Memory B cell (primary cell): ENCODE measurements around the gene GPR151.
"Not testable (repeated sequence)": the region's sequence is repeated elsewhere in the genome, so short reads cannot be mapped to it uniquely, and the experiment has no call there.

Experiments used
- ATAC-seq: fragments of 150-1000 bp; cut with Tn5 transposase; 2 replicates; pipeline ENCODE4 v1.10.0; 2021; ENCODE audit warnings: low read depth, mild to moderate bottlenecking, moderate library complexity
- DNase-seq, 2 donors: peaks; one replicate each; pipeline ENCODE4 v3.0.0; 2022; ENCODE audit warnings: low spot score in 2 of 2
- H3K27ac Mint-ChIP-seq: one replicate; pipeline ENCODE4 v1.8.0; 2022; ENCODE audit warnings: mild to moderate bottlenecking, moderate library complexity, mixed read lengths
- H3K27me3 Mint-ChIP-seq: one replicate; pipeline ENCODE4 v1.8.0; 2022; ENCODE audit warnings: mixed read lengths
- H3K36me3 Mint-ChIP-seq: one replicate; pipeline ENCODE4 v1.8.0; 2022; ENCODE audit warnings: mild to moderate bottlenecking, mixed read lengths
- H3K4me1 Mint-ChIP-seq: one replicate; pipeline ENCODE4 v1.8.0; 2022; ENCODE audit warnings: mixed read lengths
- H3K4me3 Mint-ChIP-seq: one replicate; pipeline ENCODE4 v1.8.0; 2022; ENCODE audit warnings: mild to moderate bottlenecking, moderate library complexity, mixed read lengths
- H3K9me3 Mint-ChIP-seq: one replicate; pipeline ENCODE4 v1.8.0; 2022; ENCODE audit warnings: mixed read lengths

The GPR151 gene

DNA sequence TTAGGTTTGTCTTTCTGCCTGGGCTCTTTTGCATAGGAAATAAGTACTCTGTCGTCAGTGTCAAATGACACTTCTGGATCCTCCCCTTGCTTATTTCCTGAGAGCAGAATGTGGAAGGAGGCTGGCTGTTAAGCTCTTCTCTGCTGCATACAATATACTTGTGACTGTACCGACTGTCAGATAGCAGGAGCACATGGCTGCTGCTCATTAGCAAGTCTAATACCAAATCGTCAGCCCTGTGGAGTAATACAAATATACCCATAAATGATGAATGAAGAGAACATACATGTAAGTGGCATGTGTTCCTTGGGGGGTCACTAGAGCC, at the start of gene GPR151:
TSS of gene GPR151 (minus strand) at position 40 of the 325 bp plus-strand sequence. CDS start 77 bp downstream, outside the sequence.
- DNase-seq = no peak
- Mint-ChIP-seq H3K27me3 (peaks cover 2% of the 10 kb centered on the region), H3K36me3 (no peaks in the 10 kb centered on the region), H3K9me3 (no peaks in the 10 kb centered on the region), H3K27ac (no peak within 1 kb of the TSS), H3K4me3 (no peak within 1 kb of the TSS), H3K4me1 (peaks cover 7% of the 10 kb centered on the region)
- peak; percentile 32 for ATAC-seq

DNA sequence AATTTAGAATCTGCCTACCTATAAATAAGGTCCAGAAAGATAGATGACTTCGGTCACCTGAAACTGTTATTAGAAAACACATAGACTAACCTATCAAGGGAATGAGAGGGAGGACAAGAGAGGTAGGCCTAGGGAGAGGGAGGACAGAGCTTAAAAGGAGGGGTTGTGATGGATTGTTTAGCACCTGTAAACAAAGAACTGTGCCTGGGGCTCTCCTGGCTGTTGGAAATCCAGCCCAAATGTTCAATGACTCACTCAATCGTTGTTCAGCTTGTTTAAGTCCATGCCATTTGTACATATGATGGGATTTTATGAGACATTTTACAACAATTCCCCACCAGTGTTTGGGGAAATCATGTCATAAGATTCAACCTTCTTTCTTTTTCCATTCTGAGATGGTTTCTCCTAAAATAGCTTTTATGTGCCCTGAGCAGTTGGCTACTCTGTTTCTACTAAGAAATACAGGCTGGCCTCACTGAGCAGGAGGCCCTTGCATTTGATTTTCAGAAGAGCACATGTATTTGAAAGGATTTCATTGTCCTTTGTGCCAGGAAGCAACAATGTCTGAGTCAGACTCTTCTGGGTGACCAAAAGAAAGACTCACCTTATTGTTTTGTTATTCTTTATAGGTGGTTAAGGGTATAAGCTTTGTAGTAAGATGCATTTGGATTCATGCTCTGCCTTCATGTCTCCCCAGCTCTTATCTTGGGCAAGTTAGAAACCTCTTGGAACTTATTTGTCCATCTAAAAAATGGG, 48.2 kb upstream of the GPR151 start:
- no peak for ATAC-seq
- Mint-ChIP-seq H3K27ac (no peak overlapping the region), H3K9me3 (no peaks in the 10 kb centered on the region), H3K4me1 (peaks cover 4% of the 10 kb centered on the region), H3K4me3 (no peak overlapping the region), H3K36me3 (no peaks in the 10 kb centered on the region), H3K27me3 (peaks cover 6% of the 10 kb centered on the region)
- no peak for DNase-seq

DNA sequence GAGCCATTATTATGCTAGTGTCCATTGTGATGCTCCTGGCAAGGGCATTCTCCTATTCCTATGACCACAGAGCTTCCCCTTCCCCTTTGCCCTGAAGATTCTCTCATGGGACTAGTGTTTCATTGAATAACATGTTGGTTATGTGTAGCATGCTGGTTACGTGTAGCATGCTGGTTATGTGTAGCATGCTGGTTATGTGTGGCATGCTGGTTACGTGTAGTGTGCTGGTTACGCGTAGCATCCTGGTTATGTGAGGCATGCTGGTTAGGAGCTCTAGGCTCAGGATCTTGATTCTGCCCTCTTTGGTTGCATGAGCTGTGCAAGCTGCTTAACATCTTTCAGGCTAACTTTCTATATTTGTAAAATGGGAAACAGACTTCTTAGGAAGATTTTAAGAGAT, 46.5 kb upstream of the GPR151 start:
- H3K4me1 Mint-ChIP-seq = peaks cover 4% of the 10 kb centered on the region
- no peak overlapping the region for H3K27ac Mint-ChIP-seq
- H3K9me3 Mint-ChIP-seq = peaks cover 1% of the 10 kb centered on the region
- H3K4me3 Mint-ChIP-seq = no peak overlapping the region
- peaks cover 7% of the 10 kb centered on the region for H3K27me3 Mint-ChIP-seq
- no peak for ATAC-seq
- DNase-seq = no peak
- no peaks in the 10 kb centered on the region for H3K36me3 Mint-ChIP-seq

DNA sequence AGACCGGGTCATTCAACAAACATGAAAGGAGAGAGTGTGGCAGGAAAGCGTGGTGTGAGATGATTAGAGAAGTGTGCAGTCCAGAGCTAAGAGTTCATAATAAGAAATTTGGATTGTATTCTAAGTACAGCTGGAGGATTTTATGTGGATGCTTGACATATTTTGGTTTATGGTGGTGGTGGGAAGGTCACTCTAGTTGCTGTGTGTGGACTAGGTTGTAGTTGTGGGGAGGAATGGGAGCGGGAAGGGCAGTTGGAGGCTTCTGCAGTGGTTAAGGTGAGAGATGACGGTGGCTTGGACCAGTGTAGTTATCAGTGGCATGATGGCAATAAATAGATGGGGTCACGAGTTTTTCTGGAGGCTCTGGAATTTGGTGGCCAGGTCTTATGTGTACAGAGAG, 45.7 kb upstream of the GPR151 start:
- H3K36me3 Mint-ChIP-seq = no peaks in the 10 kb centered on the region
- no peak overlapping the region for H3K27ac Mint-ChIP-seq
- peaks cover 7% of the 10 kb centered on the region for H3K27me3 Mint-ChIP-seq
- peaks cover 4% of the 10 kb centered on the region for H3K4me1 Mint-ChIP-seq
- H3K4me3 Mint-ChIP-seq = no peak overlapping the region
- peaks cover 1% of the 10 kb centered on the region for H3K9me3 Mint-ChIP-seq
- no peak for DNase-seq
- ATAC-seq = no peak

DNA sequence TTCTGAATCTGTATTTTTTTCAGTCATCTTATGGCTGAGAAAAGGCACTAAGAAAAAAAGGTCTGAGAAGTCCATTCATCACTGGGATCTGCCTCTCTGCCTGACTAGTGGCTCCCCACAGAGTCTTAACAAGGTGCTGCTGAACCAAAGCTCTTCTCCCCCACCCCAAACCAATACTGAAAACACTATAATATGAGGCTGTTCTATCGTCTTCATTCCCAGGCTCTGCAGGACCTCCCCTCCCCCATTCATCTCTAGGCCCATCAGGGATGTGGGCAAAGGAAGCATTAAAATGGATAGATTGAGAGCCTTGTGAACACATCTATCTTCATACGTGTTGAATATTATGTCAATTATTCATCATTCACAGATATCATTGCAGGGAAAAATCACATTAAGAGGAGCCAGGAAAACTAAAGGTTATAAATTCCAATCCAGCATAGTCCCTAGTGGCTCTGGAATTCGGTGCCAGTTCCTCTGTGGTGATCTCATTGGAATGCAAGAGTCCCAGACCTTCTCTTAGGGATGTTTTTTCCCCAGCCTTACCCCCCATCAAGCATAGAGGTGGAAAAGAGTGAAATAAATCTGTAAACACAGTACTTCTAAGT, 44.3 kb upstream of the GPR151 start:
- Mint-ChIP-seq H3K4me1 (no peaks in the 10 kb centered on the region), H3K9me3 (peaks cover 1% of the 10 kb centered on the region), H3K27me3 (peaks cover 7% of the 10 kb centered on the region), H3K36me3 (no peaks in the 10 kb centered on the region), H3K4me3 (no peak overlapping the region), H3K27ac (no peak overlapping the region)
- ATAC-seq (no peak), DNase-seq (no peak)

DNA sequence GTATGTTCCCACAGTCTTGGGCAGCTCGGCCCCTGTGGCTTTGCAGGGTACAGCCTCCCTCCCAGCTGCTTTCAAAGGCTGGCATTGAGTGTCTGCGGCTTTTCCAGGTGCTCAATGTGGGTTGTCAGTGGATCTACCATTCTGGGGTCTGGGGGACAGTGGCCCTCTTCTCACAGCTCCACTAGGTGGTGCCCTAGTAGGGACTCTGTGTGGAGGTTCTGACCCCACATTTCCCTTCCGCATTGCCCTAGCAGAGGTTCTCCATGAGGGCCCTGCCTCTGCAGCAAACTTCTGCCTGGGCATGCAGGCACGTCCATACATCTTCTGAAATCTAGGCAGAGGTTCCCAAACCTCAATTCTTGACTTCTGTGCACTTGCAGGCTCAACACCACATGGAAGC, 40.9 kb upstream of the GPR151 start:
- H3K4me3 Mint-ChIP-seq, H3K27ac Mint-ChIP-seq, DNase-seq, H3K27me3 Mint-ChIP-seq, H3K4me1 Mint-ChIP-seq, H3K36me3 Mint-ChIP-seq, H3K9me3 Mint-ChIP-seq, ATAC-seq: not testable (repeated sequence)

DNA sequence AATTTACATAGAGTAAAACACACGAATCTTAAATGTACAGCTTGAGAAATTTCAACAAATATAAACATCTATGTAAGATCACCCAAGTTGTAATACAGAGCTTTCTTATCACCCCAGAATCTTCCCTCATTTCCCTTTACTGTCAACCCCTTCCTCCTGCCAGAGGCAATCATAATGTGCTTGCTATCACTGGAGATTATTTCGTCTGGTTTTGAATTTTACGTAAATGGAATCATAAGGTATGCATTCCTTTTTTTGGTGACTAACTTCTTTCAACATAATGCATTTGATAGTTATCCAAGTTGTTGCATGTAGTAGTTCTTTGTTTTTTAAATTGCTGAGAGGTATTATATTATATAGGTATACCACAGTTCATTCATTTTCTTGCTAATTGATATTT, 37.5 kb upstream of the GPR151 start:
- DNase-seq (no peak), ATAC-seq (no peak)
- Mint-ChIP-seq H3K4me3 (no peak overlapping the region), H3K36me3 (no peaks in the 10 kb centered on the region), H3K27me3 (peaks cover 3% of the 10 kb centered on the region), H3K4me1 (no peaks in the 10 kb centered on the region), H3K9me3 (peaks cover 1% of the 10 kb centered on the region), H3K27ac (no peak overlapping the region)

DNA sequence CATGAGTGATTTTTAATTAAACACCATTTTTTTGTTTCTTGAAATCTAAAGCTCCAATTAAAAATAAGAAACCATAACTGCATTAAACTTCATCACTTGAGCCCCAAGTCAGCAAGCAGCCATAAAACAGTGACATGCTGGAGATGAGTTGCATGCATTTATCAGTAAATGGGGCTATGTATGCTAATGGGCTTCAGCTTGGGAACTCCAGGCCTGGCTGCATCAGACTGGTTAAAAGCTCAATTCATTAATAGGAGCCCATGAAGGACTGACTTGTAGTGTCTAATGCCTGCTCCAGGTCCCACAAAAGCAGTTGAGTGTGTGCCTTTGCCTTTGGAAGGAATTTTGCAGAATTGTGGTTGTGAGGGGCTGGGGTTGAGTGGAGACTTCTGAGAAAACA, 33.6 kb upstream of the GPR151 start:
- no peaks in the 10 kb centered on the region for H3K36me3 Mint-ChIP-seq
- no peaks in the 10 kb centered on the region for H3K27me3 Mint-ChIP-seq
- H3K9me3 Mint-ChIP-seq = no peaks in the 10 kb centered on the region
- no peak overlapping the region for H3K27ac Mint-ChIP-seq
- H3K4me1 Mint-ChIP-seq = no peaks in the 10 kb centered on the region
- H3K4me3 Mint-ChIP-seq = no peak overlapping the region
- no peak for ATAC-seq
- DNase-seq = no peak

DNA sequence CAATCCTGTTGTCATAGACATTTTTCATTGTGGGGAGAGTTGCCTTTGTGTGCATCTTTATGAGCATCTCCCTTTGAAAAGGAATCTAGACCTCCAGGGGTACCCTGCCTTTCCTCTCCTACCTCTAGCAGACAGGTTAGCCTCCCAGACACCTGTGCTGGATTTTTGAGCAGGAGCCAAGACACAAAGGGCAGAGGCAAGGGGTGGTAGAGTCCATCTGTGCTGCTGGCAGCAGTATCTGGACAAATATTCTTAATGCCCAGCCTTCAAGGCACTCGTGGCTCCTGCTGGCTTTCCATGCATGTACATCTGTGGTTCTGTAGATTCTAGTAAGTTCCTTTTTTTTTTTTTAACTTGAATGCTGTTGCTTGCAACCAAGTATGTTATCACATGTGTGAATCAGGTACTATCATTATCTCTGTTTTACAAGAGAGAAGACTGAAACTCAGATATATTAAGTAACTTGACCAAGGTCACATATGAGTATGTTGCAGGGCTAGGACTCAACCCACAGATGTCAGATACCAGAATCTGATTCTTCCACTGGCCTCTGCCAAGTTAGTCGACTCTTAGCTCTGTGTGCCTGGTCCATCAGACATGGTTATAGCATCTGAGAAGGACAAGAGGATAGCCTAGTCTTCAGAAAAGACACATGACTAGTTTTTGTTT, 32.9 kb upstream of the GPR151 start:
- no peak overlapping the region for H3K27ac Mint-ChIP-seq

DNA sequence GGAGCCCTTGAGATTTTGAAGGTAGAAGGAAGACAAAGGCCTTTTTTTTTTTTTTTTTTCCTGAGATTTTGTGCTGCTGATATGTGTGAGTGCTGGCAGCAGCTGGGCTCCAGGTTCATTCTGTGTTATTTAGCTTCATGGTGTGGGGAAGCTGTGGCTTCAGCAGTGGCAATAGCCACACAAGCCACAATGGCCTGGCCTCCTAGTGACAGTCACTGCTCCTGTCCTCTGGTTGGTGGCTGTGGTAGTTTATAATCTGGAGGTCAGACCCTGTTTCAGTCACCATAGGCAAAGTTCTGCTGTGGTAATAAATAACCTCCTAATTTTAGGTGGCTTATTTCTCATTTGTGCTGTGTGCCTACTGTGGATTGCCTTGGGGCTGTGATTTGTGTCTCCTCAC, 28.2 kb upstream of the GPR151 start:
- Mint-ChIP-seq H3K4me3 (no peak overlapping the region), H3K27ac (no peak overlapping the region), H3K4me1 (peaks cover 3% of the 10 kb centered on the region), H3K9me3 (no peaks in the 10 kb centered on the region), H3K27me3 (peaks cover 4% of the 10 kb centered on the region), H3K36me3 (no peaks in the 10 kb centered on the region)
- DNase-seq (no peak), ATAC-seq (no peak)

More for the DNA sequence above, 32.9 kb upstream of the GPR151 start:
- Mint-ChIP-seq H3K36me3 (no peaks in the 10 kb centered on the region), H3K4me3 (no peak overlapping the region), H3K27me3 (no peaks in the 10 kb centered on the region), H3K9me3 (no peaks in the 10 kb centered on the region), H3K4me1 (no peaks in the 10 kb centered on the region)
- DNase-seq = no peak
- ATAC-seq = no peak

DNA sequence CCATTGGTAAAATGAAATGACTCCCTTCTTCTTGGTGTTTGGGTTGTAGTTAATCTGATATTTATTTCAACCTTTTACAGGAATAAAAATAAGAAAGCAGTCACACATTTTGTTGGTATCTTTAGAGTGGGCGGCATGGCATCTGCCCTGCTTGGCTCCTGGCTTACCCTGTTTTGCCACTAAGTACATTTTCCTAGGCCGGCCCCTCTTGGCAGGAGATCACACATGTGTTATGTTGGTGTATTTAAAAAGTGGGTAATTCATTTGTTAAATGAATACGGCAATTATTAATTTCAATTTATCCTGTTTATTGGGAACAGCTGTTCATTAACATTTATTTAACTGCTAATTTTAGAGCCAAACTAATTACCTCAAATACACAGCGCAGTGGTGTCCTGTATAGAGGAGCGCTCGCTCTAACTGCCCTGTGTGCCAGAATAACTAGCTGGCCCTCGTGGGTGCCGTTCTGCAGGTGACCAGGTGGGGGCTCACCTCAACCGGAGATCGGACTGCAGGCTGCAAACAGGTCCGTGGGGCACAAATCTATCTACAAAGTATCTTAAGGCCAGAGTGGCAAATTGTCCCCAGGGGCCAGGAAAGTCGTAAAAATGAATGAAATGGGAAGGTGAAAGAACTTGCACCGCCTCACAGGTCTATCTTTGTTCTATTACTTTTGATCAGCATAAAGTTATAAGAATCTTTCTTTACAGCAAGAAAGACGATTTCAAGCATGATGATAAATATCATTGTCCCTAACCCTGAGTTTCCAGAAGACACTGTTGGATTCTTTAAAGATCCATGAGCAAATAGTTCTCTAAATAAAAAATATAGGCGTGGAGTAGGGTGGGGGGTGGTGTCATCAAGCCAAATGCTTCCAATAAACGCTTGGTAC, 26.2 kb upstream of the GPR151 start:
- Mint-ChIP-seq H3K27ac (no peak overlapping the region), H3K4me1 (peaks cover 3% of the 10 kb centered on the region), H3K27me3 (peaks cover 4% of the 10 kb centered on the region), H3K9me3 (no peaks in the 10 kb centered on the region), H3K36me3 (no peaks in the 10 kb centered on the region), H3K4me3 (no peak overlapping the region)
- DNase-seq (peak; percentile 40 to 57), ATAC-seq (peak; percentile 73)

DNA sequence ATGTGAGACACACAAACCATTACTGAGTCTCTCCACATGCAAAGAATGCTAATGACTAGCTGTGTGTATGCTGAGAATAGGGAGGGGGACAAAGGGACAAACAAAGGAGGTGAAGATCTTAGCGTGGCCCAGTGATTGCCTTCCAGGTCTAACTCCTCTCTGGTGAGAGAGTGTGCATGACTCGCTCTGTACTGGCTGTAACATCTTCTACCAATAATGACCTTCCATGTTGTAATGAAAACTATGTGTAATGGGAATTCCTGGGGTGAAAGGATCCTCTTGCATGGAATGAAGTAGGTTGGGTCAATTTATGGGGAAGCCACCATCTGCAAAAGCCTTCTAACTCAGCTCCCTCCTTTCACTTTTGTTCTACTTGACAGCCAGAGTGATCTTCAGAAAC, 24.4 kb upstream of the GPR151 start:
- no peak overlapping the region for H3K4me3 Mint-ChIP-seq
- ATAC-seq (no peak), DNase-seq (no peak)
- H3K36me3 Mint-ChIP-seq = no peaks in the 10 kb centered on the region
- peaks cover 7% of the 10 kb centered on the region for H3K27me3 Mint-ChIP-seq
- H3K27ac Mint-ChIP-seq = no peak overlapping the region
- H3K4me1 Mint-ChIP-seq = peaks cover 3% of the 10 kb centered on the region
- H3K9me3 Mint-ChIP-seq = no peaks in the 10 kb centered on the region

DNA sequence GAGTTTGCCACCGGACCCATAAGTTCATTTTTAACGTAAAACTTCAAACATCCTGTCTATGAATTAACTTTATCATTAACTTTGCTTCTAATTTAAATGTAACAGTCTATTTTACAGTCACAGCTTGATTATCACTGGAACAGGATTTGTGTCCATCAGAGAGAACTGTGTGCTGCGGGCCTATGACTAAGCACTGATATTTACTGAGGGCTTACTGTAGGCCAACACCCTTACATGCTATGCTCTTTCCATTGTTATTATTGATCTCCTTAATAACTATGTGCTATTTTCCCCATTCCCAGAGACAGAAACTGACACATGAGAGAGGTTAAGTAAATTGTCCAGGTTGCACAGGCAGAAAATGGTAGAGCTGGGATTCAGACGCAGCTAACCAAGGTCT, 24.0 kb upstream of the GPR151 start:
- Mint-ChIP-seq H3K9me3 (no peaks in the 10 kb centered on the region), H3K4me3 (no peak overlapping the region), H3K36me3 (no peaks in the 10 kb centered on the region), H3K27me3 (peaks cover 7% of the 10 kb centered on the region), H3K4me1 (peaks cover 3% of the 10 kb centered on the region), H3K27ac (no peak overlapping the region)
- ATAC-seq = no peak
- no peak for DNase-seq

DNA sequence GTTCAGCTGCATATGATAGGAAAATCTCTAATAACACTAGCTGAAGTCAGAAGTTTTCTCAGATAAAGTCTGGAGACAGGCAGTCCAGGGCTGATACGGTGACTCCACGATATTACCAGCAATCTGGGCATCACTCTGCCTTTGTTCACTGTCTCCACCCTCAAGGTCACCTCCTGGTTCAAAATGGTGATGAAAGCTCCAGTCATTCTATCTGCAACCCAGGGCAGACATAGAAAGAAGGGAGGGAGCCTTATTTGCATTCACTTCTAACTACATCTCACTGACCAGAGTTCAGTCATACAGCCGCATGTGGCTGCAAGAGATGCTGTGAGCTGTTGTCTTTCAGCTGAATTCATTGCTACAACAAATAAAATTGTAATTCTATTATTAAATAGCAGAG, 22.4 kb upstream of the GPR151 start:
- no peak overlapping the region for H3K4me3 Mint-ChIP-seq

More for the DNA sequence above, 22.4 kb upstream of the GPR151 start:
- Mint-ChIP-seq H3K36me3 (no peaks in the 10 kb centered on the region), H3K27me3 (peaks cover 7% of the 10 kb centered on the region), H3K9me3 (no peaks in the 10 kb centered on the region), H3K4me1 (peaks cover 3% of the 10 kb centered on the region), H3K27ac (no peak overlapping the region)
- no peak for ATAC-seq
- DNase-seq = no peak
